GM18502 (cell line): ENCODE data around the gene ABCC3.
"Not testable (repeated sequence)": the region's sequence is repeated elsewhere in the genome, so short reads cannot be mapped to it uniquely, and the experiment has no call there.

ENCODE experiments used
- ATAC-seq: cut with Tn5 transposase; IDR thresholded peaks from one replicate; pipeline ENCODE4 v1.9.1; 2021; ENCODE audit warnings: mild to moderate bottlenecking; ENCODE audit not compliant: unreplicated experiment, poor library complexity

The ABCC3 gene

GRCh38 chr17:50662632-50663225 is 28.0 kb downstream of the ABCC3 start:
- ATAC-seq: no peak

GRCh38 chr17:50663812-50664374 is 29.2 kb downstream of the ABCC3 start:
- ATAC-seq: no peak

DNA sequence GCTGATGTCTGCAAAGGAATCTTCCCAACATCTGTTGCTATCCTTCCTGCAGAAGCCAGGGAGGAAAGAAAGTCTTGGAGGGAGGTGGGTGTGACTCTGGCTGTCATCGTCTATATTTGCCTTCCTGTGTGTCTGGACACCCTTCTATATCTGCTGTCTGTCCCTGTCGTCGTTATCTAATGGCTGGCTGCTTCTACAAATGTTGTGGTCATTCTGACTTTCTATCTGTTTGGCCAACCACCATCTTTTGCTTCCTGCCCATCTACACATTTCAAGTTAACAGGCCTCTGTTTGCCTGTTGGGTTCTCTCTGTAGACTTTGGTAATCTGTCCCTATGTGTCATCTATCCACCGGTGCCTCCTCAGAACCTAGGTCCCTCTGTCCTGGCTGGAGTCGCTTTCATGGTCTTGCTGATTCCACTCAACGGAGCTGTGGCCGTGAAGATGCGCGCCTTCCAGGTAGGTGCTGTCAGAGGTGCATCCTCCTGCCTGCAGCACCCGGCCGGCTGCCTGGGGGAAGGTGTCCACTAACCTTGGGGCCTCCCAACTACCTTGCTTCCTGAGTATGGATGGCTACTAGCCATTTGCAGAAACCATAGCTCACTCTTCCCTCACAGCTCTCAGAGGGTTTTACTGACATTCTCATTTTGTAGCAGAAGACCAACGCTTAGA is 30.2 kb downstream of the ABCC3 start:
- ATAC-seq: no peak

- ATAC-seq: no peak
Observed at GRCh38 chr17:50665838-50666237, 31.2 kb downstream of the ABCC3 start.

DNA sequence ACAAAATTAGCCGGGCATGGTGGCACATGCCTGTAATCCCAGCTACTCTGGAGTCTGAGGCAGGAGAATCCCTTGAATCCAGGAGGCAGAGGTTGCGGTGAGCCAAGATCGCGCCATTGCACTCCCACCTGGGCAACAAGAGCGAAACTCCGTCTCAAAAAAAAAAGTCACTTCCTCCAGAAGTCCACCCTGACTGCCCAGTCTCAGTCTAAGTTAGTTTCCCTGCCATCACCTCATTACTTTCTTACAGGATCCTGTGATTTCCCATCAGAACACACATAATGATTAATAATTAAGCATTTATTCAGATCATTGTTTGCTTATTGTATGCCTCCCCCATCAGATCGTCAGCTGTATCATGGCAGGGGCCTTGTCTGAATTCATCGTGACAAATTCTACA is 31.6 kb downstream of the ABCC3 start:
- no peak for ATAC-seq

- ATAC-seq: no peak
Observed at GRCh38 chr17:50667259-50668024, 32.8 kb downstream of the ABCC3 start.

DNA sequence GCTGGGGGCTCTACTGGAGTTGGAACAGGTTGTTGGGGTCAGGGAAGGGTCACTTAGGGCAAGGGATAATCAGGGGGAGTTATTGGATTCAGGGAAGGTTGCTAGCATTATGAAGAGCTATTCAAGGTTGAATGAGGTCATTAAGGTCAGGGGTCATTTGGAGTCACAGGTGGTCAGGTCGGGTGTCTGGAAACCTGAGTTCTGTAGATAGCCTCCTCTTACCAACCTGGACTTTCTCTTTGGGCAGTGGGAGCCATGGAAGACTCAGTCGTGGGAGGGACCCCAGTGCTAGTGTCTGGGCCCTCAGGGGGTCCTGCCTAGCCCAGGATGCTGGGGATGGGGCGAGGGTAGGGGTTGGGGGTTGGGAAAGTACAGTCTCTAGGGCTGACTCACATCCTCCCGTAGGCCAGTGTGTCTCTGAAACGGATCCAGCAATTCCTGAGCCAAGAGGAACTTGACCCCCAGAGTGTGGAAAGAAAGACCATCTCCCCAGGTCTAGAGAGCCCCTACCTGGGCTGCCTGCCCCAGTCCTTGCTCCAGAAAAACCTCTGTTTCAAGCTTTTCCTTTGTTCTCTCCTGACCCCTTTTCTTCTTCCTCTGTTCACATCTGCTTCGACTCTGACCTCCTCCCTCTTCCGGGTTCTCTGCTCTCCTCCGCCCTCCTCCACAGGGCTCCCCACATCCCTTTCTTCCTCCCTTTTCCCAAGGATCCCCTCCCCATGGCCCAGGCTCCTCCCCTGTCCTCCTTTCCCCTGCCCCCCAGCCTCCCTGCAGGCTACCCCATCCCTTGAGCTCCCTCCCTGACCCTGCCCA is 33.5 kb downstream of the ABCC3 start:
- ATAC-seq: no peak

DNA sequence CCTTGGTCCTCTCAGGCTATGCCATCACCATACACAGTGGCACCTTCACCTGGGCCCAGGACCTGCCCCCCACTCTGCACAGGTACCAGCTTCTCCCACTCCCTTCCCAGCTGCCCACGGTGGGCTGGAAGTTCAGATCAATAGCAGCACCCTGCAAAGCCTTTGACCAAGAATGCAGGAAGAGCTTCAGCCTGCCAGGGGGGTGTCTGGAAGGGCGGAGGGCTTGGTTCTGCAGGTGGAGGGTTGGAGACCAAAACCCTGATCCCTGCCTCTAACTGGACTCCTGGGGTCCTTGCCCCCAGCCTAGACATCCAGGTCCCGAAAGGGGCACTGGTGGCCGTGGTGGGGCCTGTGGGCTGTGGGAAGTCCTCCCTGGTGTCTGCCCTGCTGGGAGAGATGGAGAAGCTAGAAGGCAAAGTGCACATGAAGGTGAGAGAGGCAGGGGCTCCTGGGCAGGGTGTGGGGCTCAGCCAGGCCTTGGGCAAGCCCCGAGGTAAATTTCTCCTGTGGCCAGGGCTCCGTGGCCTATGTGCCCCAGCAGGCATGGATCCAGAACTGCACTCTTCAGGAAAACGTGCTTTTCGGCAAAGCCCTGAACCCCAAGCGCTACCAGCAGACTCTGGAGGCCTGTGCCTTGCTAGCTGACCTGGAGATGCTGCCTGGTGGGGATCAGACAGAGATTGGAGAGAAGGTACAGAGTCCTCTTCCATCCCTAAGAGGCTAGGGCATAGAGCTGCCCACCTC is 34.3 kb downstream of the ABCC3 start:
- no peak for ATAC-seq

DNA sequence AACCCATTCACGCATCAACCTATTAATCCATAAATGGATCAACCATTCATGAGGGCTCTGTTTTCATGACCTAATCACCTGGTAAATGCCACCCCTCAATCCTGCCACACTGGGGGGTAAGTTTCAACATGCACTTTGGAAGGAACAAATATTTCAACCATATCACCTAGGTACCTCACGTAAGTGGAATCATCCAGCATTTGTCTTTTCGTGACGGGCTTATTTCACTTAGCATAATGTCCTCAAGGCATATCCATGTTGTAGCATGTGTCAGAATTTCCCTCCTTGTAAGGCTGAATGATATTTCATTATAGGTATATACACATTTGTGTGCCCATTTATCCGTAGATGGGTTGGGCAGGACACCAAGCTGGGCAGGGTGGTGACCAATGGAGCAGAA is 37.4 kb downstream of the ABCC3 start:
- no peak for ATAC-seq

DNA sequence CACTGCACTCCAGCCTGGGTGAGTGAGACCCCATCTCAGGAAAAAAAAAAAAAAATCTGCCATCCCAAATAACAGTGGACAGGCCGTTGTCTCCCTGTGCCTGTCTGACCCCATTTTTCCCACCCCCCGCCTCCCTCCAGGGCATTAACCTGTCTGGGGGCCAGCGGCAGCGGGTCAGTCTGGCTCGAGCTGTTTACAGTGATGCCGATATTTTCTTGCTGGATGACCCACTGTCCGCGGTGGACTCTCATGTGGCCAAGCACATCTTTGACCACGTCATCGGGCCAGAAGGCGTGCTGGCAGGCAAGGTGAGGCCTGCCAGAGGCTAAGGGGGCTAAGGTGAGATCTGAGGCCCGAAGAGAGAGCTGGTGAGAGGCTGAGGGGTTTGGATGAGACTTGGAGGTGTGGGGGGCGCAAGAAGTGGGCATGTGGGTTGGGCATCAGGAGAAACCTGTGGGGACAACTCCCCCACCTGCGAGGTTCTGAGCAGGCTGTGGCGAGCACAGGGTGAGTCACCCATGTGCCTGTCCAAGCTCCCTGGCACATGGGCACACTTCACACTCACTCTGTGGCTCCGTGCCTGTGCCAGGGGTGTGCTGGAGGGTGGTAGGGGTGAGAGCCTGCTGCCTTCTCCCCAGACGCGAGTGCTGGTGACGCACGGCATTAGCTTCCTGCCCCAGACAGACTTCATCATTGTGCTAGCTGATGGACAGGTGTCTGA is 38.3 kb downstream of the ABCC3 start:
- no peak for ATAC-seq

DNA sequence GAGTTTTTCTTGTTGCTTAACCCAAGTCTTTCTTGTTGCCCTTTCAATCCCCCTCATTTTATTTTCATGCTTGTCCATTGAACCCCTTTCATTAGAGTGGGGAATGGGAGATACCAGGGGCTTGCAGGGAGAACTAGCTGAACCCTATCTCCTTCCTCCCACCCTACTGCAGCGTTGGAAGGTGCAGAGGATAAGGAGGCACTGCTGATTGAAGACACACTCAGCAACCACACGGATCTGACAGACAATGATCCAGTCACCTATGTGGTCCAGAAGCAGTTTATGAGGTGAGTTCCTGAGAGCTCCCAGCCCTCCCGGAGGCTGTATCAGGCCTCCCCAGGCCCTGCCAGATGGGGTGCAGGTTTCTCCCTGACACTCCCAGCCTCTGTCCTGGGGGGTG is 40.5 kb downstream of the ABCC3 start:
- ATAC-seq: no peak

- no peak for ATAC-seq
Observed at GRCh38 chr17:50675627-50676026, 40.9 kb downstream of the ABCC3 start.

DNA sequence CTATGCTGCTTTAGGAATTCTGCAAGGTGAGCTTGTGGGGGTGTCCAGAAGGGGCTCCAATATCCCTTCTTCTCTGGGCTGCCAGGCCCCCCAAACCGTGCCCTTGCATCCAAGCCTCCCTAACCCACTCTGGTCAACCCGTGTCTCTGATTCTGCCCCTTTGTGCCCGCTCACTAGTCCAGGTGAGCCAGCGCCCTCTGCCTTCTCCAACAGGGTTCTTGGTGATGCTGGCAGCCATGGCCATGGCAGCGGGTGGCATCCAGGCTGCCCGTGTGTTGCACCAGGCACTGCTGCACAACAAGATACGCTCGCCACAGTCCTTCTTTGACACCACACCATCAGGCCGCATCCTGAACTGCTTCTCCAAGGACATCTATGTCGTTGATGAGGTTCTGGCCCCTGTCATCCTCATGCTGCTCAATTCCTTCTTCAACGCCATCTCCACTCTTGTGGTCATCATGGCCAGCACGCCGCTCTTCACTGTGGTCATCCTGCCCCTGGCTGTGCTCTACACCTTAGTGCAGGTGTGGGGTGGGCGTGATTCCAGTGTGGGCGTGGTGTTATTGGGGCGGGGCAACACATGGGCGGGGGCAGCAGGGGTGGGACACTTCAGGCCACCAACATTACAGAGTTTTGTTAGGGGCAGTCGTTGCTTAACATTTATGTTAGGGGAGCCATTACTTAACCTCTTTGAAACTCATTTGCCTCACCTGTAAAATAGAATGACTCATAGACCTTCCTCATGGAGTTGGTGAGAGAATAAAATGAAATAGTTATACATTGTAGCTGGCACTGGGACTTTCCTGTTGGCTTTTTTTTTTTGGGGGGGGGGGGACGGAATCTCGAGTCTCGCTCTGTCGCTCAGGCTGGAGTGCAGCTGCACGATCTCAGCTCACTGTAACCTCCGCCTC is 41.6 kb downstream of the ABCC3 start:
- ATAC-seq: no peak

DNA sequence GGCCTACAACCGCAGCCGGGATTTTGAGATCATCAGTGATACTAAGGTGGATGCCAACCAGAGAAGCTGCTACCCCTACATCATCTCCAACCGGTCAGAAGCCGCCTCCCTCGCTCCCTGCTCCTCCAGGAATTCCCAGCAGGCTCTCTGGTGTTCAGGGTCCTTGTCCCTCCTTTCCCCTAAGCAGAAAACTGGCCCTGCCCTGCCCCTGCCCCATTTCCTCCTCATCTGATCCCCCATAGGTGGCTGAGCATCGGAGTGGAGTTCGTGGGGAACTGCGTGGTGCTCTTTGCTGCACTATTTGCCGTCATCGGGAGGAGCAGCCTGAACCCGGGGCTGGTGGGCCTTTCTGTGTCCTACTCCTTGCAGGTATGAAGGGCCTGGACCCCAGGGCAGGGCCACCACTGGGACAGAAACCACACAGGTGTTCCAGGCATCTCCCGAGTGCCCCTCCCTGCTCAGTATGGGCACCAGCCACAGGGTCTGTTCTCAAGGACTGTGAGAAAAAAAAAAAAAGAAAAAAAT is 43.2 kb downstream of the ABCC3 start:
- no peak for ATAC-seq

- ATAC-seq: no peak
Observed at GRCh38 chr17:50679008-50679544, 44.4 kb downstream of the ABCC3 start.

DNA sequence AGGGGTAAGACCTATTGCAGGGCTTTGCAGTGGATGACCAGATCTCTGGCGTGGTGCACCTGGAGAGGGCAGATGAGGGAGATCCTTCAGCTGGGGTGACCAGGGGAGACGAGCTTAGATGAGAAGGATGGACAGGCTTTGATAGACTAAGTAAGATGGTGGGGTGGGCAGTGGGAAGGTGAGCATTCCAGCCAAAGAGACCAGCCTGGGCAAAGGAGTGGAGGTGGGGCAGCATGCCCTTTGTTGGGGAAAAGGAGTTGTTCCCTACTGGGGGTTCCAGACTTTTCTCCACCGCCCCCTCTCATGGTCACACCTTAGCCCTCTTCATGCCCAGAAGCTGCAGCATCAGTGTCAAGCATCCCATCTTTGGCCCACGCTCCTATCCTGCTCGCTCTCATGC is 45.4 kb downstream of the ABCC3 start:
- no peak for ATAC-seq

GRCh38 chr17:50680543-50681262 is 46.0 kb downstream of the ABCC3 start:
- not testable (repeated sequence) for ATAC-seq
